ENCODE data around the gene UNC93B1. TPM values are rescaled to one million over a fixed set of nuclear protein-coding genes. Genes with fewer than 3 reads are reported as not detected.

UNC93B1 gene
- total and polyA plus RNA-seq, 2 of the 8 experiments (the other 6 are each of a cell fraction or from before 2014, with no cell fraction given), result 18.9 to 34.3 TPM

- TF ChIP-seq RAD21 (IDR thresholded peaks at IDR 0.05 in 1 of 2, conservative IDR thresholded peaks at IDR 0.05 in 1 of 2; ENCODE audit: low read depth in 2 of 2, low read length in 2 of 2), result no peak
- TF ChIP-seq CHD7 (IDR thresholded peaks at IDR 0.05; ENCODE audit: insufficient replicate concordance, low read length), result no peak
- no peak for TF ChIP-seq JUND (IDR thresholded peaks at IDR 0.05; ENCODE audit: low read length)
- TF ChIP-seq RBBP5 (IDR thresholded peaks at IDR 0.05; ENCODE audit: borderline replicate concordance, low read depth, low read length), result no peak
- no peak for TF ChIP-seq CHD2 (IDR thresholded peaks at IDR 0.05; ENCODE audit: low read length)
- TF ChIP-seq JUN (IDR thresholded peaks at IDR 0.05; ENCODE audit: low read depth, low read length), result no peak
- no peak for TF ChIP-seq TAF1 (IDR thresholded peaks at IDR 0.05; ENCODE audit: low read depth, low read length)
- TF ChIP-seq SP1 (IDR thresholded peaks at IDR 0.05; ENCODE audit: low read depth, low read length), result no peak
These were observed 29.8 kb upstream of the UNC93B1 start (continued) for GRCh38 chr11:68033708-68034045.

Data from H1 (cell line).